ENCODE results near the gene LRP1.

LRP1 gene

GRCh38 chr12:57157588-57158173 lies 29.4 kb downstream of the LRP1 start:
- DNase-seq: no peak

GRCh38 chr12:57158186-57158585 lies 29.9 kb downstream of the LRP1 start:
- DNase-seq: no peak

- DNase-seq: no peak
Observed at GRCh38 chr12:57158665-57159064, 30.4 kb downstream of the LRP1 start.

DNA sequence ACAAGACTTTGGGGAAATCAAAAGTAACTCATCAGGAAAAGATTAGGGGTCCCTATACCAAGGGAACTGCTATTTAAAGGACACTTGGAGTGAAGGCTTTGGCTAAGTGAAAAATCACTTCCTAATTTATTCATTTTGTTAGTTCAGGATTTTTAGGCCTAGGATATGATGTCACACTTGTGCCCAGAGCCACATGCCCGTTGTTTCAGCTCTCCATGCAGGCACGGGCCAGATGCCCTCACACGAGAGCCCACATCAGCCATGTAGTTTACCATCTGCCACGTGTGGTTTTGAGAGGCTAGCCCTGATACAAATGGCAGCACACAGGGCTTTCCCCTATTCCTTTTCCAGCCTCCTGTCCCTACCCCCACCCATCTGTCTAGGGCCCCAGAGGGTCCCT lies 31.0 kb downstream of the LRP1 start:
- DNase-seq: no peak

GRCh38 chr12:57160040-57160439 lies 31.8 kb downstream of the LRP1 start:
- no peak for DNase-seq

DNA sequence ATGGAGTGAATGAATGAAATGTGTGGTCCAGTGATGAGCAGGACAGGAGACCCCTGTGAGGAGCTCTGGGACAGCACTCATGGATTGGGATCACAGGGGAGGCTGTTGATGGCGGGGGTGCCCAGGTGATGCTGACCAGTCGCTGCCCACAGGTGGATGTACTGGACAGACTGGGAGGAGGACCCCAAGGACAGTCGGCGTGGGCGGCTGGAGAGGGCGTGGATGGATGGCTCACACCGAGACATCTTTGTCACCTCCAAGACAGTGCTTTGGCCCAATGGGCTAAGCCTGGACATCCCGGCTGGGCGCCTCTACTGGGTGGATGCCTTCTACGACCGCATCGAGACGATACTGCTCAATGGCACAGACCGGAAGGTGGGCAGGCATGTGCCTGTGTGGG lies 32.5 kb downstream of the LRP1 start:
- DNase-seq: no peak

- peak; percentile 42 for DNase-seq
Observed at GRCh38 chr12:57161491-57161890, 33.2 kb downstream of the LRP1 start.

DNA sequence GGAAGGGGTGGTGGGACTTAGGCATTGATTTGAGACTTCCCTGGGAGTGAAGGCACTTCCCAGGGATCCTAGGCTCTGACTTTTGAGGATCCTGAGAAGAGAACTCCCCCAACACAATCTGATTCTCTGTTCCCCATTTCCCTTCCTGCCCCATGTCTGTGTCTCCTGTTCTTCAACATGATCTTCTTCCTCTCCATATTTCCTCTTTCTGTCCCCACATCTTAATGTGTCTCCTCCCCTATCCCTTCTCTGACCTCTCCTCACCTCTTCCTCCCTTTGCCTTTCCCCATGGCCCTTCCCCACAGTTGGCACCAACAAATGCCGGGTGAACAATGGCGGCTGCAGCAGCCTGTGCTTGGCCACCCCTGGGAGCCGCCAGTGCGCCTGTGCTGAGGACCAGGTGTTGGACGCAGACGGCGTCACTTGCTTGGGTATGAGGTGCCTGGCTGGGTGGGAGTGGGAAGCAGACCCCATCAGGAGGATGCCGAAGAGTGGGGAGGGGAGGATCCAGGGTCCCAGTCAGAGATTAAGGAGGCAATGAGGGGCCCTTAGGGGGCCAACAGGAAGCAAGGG lies 34.4 kb downstream of the LRP1 start:
- no peak for DNase-seq

- DNase-seq: no peak
Observed at GRCh38 chr12:57164454-57164853, 36.2 kb downstream of the LRP1 start.

- no peak for DNase-seq
Observed at GRCh38 chr12:57164966-57165625, 36.8 kb downstream of the LRP1 start.

DNA sequence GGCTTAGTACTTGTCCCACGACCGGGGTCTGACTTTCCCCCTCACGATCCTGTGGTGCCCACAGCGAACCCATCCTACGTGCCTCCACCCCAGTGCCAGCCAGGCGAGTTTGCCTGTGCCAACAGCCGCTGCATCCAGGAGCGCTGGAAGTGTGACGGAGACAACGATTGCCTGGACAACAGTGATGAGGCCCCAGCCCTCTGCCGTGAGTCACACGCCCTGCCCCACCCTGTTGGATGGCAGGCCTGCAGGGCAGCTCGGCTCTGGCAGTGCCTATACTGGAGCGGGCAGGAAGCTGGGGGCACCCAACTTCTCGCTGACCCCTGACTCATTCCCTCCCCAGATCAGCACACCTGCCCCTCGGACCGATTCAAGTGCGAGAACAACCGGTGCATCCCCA lies 37.5 kb downstream of the LRP1 start:
- no peak for DNase-seq

DNA sequence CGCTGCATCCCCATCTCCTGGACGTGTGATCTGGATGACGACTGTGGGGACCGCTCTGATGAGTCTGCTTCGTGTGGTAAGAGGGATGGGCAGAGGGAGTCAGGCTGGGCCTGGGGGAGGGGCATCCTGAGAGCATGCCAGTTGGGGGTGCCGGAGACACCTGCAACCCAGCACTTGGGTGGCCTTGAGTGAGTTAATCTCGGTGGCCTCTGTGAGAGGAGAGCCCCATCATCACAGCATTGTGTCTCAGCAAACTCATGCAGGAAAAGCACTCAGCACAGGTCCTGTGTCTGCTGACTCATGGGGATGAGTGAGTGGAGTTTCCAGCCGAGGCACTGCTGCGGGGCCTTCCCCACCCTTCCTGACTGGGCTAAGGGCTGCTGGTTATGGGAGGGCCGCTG lies 38.7 kb downstream of the LRP1 start:
- peak; percentile 68 for DNase-seq

DNA sequence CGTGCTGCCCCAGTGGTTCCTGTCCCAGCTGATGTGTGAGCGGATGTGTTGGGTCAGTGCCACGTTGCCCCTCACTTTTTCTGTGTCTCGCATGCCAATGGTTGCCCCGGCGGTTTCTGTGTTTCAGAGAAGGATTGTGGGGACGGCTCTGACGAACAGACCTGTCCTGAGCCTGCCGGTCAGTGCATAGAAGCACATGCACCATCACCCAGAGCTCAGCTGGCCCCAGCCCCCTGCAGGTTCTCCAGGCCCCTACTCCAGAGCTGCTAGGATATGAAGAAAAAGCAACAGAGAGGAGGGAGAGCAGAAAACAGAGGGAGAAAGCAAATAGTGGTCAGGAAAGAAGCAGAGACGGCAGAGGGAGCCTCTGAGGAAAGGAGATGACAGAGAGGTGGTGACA lies 39.8 kb downstream of the LRP1 start:
- DNase-seq: no peak

GRCh38 chr12:57169046-57169795 lies 40.9 kb downstream of the LRP1 start:
- no peak for DNase-seq

DNA sequence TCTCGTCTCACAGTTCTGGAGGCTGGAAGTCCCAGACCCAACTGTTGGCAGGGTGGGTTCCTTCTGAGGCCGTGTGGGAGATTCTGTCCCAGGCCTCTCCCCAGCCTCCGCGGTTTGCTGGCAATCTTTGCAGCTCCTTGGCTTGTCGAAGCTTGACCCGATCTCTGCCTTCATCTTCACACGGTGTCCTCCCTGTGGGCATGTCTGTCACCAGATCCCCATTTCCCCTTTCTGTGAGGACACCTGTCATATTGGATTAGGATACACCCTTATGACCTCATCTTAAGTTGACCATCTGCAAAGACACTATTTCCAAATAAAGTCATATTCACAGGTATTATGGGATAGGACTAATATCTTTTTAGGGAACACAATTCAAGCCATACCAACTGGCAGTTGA lies 41.7 kb downstream of the LRP1 start:
- no peak for DNase-seq

GRCh38 chr12:57170408-57170807 lies 42.1 kb downstream of the LRP1 start:
- DNase-seq: no peak

DNA sequence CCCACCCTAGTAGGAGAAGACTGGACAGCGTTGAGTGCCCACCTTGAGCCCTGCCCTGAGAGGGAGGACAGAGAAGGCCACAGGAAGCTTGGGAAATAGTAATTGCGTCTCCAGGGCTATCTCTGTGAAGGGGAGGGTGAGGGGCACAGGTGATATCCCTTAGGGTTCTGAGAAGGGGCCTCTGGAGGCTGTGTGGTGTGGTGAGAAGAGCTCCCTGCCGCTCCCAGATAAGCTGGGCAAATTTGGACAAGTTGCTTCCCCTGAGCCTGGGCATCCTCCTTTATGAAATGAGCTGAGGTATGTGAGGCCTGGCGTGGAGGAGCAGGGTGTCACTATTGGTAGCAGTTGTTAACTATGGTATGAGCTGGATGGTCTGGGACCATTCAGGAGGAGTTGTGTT lies 42.6 kb downstream of the LRP1 start:
- no peak for DNase-seq

- DNase-seq: peak; percentile 77
Observed at GRCh38 chr12:57171668-57172067, 43.4 kb downstream of the LRP1 start.

GRCh38 chr12:57173089-57173488 lies 44.8 kb downstream of the LRP1 start:
- no peak for DNase-seq

DNA sequence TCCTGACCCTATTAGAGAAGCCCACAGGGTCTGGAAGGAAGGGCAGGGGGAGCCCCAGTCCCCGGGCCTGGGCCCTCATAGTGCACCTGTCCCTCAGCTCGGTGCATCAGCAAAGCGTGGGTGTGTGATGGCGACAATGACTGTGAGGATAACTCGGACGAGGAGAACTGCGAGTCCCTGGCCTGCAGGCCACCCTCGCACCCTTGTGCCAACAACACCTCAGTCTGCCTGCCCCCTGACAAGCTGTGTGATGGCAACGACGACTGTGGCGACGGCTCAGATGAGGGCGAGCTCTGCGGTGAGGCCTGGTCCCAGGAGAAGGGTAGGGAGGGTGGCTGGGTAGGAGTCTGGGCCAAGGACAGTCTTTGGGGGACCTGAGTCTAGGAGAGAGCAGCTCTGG lies 45.4 kb downstream of the LRP1 start:
- no peak for DNase-seq

GRCh38 chr12:57175428-57176138 lies 47.3 kb downstream of the LRP1 start:
- peak; percentile 61 for DNase-seq

- no peak for DNase-seq
Observed at GRCh38 chr12:57176139-57176477, 47.8 kb downstream of the LRP1 start.

DNA sequence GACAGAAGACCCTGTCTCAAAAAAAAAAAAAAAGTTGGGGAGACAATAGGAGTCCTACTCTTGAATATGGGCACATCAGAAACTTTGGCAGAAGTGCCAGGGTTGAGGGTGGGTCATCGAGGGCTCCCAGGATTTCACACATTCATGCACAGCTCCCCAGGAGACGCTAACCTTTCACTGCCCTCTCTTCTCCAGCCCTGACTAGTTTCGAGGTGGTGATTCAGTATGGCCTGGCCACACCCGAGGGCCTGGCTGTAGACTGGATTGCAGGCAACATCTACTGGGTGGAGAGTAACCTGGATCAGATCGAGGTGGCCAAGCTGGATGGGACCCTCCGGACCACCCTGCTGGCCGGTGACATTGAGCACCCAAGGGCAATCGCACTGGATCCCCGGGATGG lies 48.6 kb downstream of the LRP1 start:
- DNase-seq: no peak

GRCh38 chr12:57177354-57177753 lies 49.1 kb downstream of the LRP1 start:
- DNase-seq: no peak

All from fibroblast of upper back skin (primary cell).